Heart left ventricle (tissue), 16 donors: ENCODE measurements around the gene LAYN. TPM values are rescaled to one million over a fixed set of nuclear protein-coding genes. Genes with fewer than 3 reads are reported as not detected.

Experiments used
- ATAC-seq, 4 donors: fragments of 200-7000 bp; cut with Tn5 transposase; one replicate each; pipeline ENCODE4 v1.9.1; 2020 to 2022; ENCODE audit warnings: moderate library complexity in 4 of 4, mild to moderate bottlenecking in 3 of 4, moderate number of reproducible peaks in 1 of 4
- DNase-seq, 5 donors: peaks; one replicate each; pipeline ENCODE4 v3.0.0-alpha.2; 2020
- H3K27ac ChIP-seq, 12 donors: fragments of 200-600 bp; sonication (generic) in 4 of 12; one replicate each; pipeline versions ENCODE4 v1.5.0 to v1.8.0; 2016 to 2022; ENCODE audit warnings: mild to moderate bottlenecking in 2 of 12
- H3K27me3 ChIP-seq, 9 donors: fragments of 200-600 bp; sonication (generic) in 2 of 9; one replicate each; pipeline versions ENCODE4 v1.5.1 to v1.8.0; 2016 to 2022; ENCODE audit warnings: mild to moderate bottlenecking in 3 of 9
- H3K36me3 ChIP-seq, 9 donors: fragments of 200-600 bp; sonication (generic) in 2 of 9; one replicate each; pipeline versions ENCODE4 v1.5.0 to v1.8.0; 2018 to 2022; ENCODE audit warnings: mild to moderate bottlenecking in 2 of 9
- H3K4me1 ChIP-seq, 12 donors: fragments of 200-600 bp; sonication (generic) in 4 of 12; one replicate each; pipeline versions ENCODE4 v1.5.0 to v1.8.0; 2016 to 2022; ENCODE audit warnings: mild to moderate bottlenecking in 3 of 12
- H3K4me3 ChIP-seq, 12 donors: fragments of 200-600 bp; sonication (generic) in 4 of 12; one replicate each; pipeline versions ENCODE4 v1.5.0 to v1.8.0; 2017 to 2022; ENCODE audit warnings: mild to moderate bottlenecking in 9 of 12, moderate library complexity in 4 of 12
- H3K9me3 ChIP-seq, 12 donors: fragments of 200-600 bp; sonication (generic) in 4 of 12; one replicate each; pipeline versions ENCODE4 v1.5.0 to v1.8.0; 2016 to 2022; ENCODE audit warnings: mild to moderate bottlenecking in 1 of 12
- CTCF ChIP-seq, 12 donors: fragments of 200-600 bp; sonication (generic) in 4 of 12; IDR thresholded peaks; one replicate each; pipeline versions ENCODE4 v1.5.0 to v1.8.0; 2018 to 2022; ENCODE audit warnings: antibody characterized with exemption in 12 of 12, mild to moderate bottlenecking in 5 of 12
- POLR2A ChIP-seq, 2 donors: fragments of 450-650 bp; IDR thresholded peaks; one replicate each; pipeline ENCODE4 v1.6.1; 2017; ENCODE audit warnings: antibody characterized with exemption in 2 of 2, mild to moderate bottlenecking in 2 of 2, moderate library complexity in 2 of 2
- WGBS, 4 donors: extraction: QIAGEN DNeasy Blood & Tissue Kit in 2 of 4; methylation state at CpG; one replicate each; pipeline versions ENCODE4 v1.1.5 to v1.1.7; 2013 to 2018; 5-methylcytosine and 5-hydroxymethylcytosine counted together
- intact Hi-C, 10 donors: fragments of 100-400 bp; cut with DNase I; formaldehyde crosslinking; loops; one replicate each; pipeline versions ENCODE4 v1.11.1 to v1.14.2; 2022
- polyA plus RNA-seq, 2 donors: library from polyadenylated mRNA; stranded (reverse); fragments of 200-250 nt; gene quantifications; one replicate each; pipeline ENCODE4 v1.2.3, GENCODE V29; 2013
- total RNA-seq, 9 donors: library from RNA; depleted of rRNA in 2 of 9; stranded (reverse); fragments of >200 nt in 2 of 9; fragmentation: NEBNext Ultra II Directional in 3 of 9; extraction: Animal tissue kit (Norgen Biotek cat#: 25700) in 3 of 9; gene quantifications; one replicate each; pipeline versions ENCODE4 v1.1.0 to v1.2.4, GENCODE V29; 2016 to 2023
- donor health status: ischemic (EF 13 %, LVEDD 7.1; RV severe dilation, severe dysfunction).
- donor health status: healthy with polysubstance abuse.
- donor health status: DM: no; HTN: yes; CAD: no.
- donor health status: DM: no; HTN: no; CAD: no.
- donor health status: ischemic (EF 25% LVEDD 6.9; RV normal size, moderate dysfunction).
- donor health status: ischemic (EF 25% LVEDD 5.7; RV mildly dilated, moderate dysfunction).
- donor health status: healthy.
- donor health status: DM: yes; HTN: yes; CAD: no.
- donor health status: ischemic (EF 35%, LVEDD 5.7; RV mildly dilated, moderate dysfunction).
- donor health status: nonischemic (EF 11% LVEDD 7.7; RV severe dilation, severe dysfunction).
- donor health status: DM: yes; HTN: yes; CAD: no.
- donor health status: PGD.
- donor health status: ischemic (EF 29% LVEDD 5.4; RV normal size, mild dysfunction).
- donor health status: nonischemic (EF 23%, LVEDD 6.1; RV moderate dilation, normal function).

The LAYN gene
- total and polyA plus RNA-seq, 11 donors: 1.2 to 6.9 (median 2.8) TPM

- no peak for ATAC-seq
- Histone ChIP-seq H3K27ac (no peak within 1 kb of the TSS), H3K4me3 (no peak within 1 kb of the TSS), H3K9me3 (no peaks in the 10 kb centered on the region), H3K27me3 (peaks cover 9 to 56% (median 39%) of the 10 kb centered on the region in 9 donors), H3K36me3 (no peaks in the 10 kb centered on the region), H3K4me1 (peaks cover 0 to 18% (median 4%) of the 10 kb centered on the region in 12 donors)
- peak in 2 of 5 donors; percentile 19 to 24 for DNase-seq
- WGBS, 4 donors: 18 to 21% (median 20%) methylated on average over 35 to 39 of the region's 39 CpGs
- intact Hi-C loops: no loop called here
- no peak for TF ChIP-seq POLR2A (IDR thresholded peaks at IDR 0.05)
- no peak for TF ChIP-seq CTCF (IDR thresholded peaks at IDR 0.05)
Observed at GRCh38 chr11:111514216-111515031, 26.1 kb upstream of the LAYN start, which contains the start of gene HOATZ. Gene HOATZ, plus strand, starts transcription at chr11:111514778. Its CDS starts 7 bp downstream, at chr11:111514785.

- peaks cover 0 to 18% (median 4%) of the 10 kb centered on the region in 12 donors for H3K4me1 ChIP-seq
- DNase-seq: no peak
- intact Hi-C loops: no loop called here
- ATAC-seq: no peak
- H3K4me3 ChIP-seq: no peak overlapping the region
- no peak overlapping the region for H3K27ac ChIP-seq
- H3K27me3 ChIP-seq: peaks cover 9 to 44% (median 39%) of the 10 kb centered on the region in 9 donors
- TF ChIP-seq POLR2A (IDR thresholded peaks at IDR 0.05): no peak
- no peak for TF ChIP-seq CTCF (IDR thresholded peaks at IDR 0.05)
- H3K9me3 ChIP-seq: no peaks in the 10 kb centered on the region
- 90 to 99% (median 92%) methylated on average over 2 of the region's 2 CpGs for WGBS, 4 donors
- no peaks in the 10 kb centered on the region for H3K36me3 ChIP-seq
Observed at GRCh38 chr11:111515591-111515990, 24.9 kb upstream of the LAYN start.

GRCh38 chr11:111518668-111519067 is 21.9 kb upstream of the LAYN start:
- Histone ChIP-seq H3K9me3 (no peaks in the 10 kb centered on the region), H3K27ac (no peak overlapping the region), H3K27me3 (peaks cover 0 to 14% (median 13%) of the 10 kb centered on the region in 9 donors), H3K4me1 (peaks cover 0 to 7% (median 0%) of the 10 kb centered on the region in 12 donors), H3K4me3 (no peak overlapping the region), H3K36me3 (no peaks in the 10 kb centered on the region)
- DNase-seq (no peak), ATAC-seq (no peak)
- intact Hi-C loops: no loop called here
- 63 to 83% (median 70%) methylated on average over 1 of the region's 1 CpG for WGBS, 4 donors
- TF ChIP-seq POLR2A (IDR thresholded peaks at IDR 0.05): no peak
- no peak for TF ChIP-seq CTCF (IDR thresholded peaks at IDR 0.05)

GRCh38 chr11:111520560-111520959 is 20.0 kb upstream of the LAYN start:
- Histone ChIP-seq H3K9me3 (no peaks in the 10 kb centered on the region), H3K4me3 (no peak overlapping the region), H3K36me3 (no peaks in the 10 kb centered on the region), H3K27me3 (peaks cover 0 to 5% (median 0%) of the 10 kb centered on the region in 9 donors), H3K27ac (no peak overlapping the region), H3K4me1 (no peaks in the 10 kb centered on the region)
- 94 to 99% (median 98%) methylated on average over 2 of the region's 2 CpGs for WGBS, 4 donors
- intact Hi-C loops: no loop called here
- DNase-seq (no peak), ATAC-seq (no peak)
- TF ChIP-seq POLR2A (IDR thresholded peaks at IDR 0.05): no peak
- no peak for TF ChIP-seq CTCF (IDR thresholded peaks at IDR 0.05)
